UCSD-AML1 (cell line): Measurements from ENCODE around the gene MUC12.
"Not testable (repeated sequence)": the region's sequence is repeated elsewhere in the genome, so short reads cannot be mapped to it uniquely, and the experiment has no call there.

Experiments used
- DNase-seq: peaks from one replicate; lab custom pipeline; 2025; ENCODE audit not compliant: unreplicated experiment; lab: John Stamatoyannopoulos, UW

The MUC12 gene

DNA sequence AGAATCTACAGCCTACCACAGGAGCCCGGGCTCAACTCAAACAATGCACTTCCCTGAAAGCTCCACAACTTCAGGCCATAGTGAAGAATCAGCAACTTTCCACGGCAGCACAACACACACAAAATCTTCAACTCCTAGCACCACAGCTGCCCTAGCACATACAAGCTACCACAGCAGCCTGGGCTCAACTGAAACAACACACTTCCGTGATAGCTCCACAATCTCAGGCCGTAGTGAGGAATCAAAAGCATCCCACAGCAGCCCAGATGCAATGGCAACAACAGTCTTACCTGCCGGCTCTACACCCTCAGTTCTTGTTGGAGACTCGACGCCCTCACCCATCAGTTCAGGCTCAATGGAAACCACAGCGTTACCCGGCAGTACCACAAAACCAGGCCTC is 22.3 kb downstream of the MUC12 start:
- no peak for DNase-seq

DNA sequence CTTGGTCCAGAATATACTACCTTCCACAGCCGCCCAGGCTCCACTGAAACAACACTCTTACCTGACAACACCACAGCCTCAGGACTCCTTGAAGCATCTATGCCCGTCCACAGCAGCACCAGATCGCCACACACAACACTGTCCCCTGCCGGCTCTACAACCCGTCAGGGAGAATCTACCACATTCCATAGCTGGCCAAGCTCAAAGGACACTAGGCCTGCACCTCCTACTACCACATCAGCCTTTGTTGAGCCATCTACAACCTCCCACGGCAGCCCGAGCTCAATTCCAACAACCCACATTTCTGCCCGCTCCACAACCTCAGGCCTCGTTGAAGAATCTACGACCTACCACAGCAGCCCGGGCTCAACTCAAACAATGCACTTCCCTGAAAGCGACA is 22.9 kb downstream of the MUC12 start:
- DNase-seq: not testable (repeated sequence)

DNA sequence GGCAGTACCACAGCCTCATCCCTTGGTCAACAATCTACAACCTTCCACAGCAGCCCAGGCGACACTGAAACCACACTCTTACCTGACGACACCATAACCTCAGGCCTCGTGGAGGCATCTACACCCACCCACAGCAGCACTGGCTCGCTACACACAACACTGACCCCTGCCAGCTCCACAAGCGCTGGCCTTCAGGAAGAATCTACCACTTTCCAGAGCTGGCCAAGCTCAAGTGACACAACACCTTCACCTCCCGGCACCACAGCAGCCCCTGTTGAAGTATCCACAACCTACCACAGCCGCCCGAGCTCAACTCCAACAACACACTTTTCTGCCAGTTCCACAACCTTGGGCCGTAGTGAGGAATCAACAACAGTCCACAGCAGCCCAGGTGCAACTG is 25.3 kb downstream of the MUC12 start:
- not testable (repeated sequence) for DNase-seq

DNA sequence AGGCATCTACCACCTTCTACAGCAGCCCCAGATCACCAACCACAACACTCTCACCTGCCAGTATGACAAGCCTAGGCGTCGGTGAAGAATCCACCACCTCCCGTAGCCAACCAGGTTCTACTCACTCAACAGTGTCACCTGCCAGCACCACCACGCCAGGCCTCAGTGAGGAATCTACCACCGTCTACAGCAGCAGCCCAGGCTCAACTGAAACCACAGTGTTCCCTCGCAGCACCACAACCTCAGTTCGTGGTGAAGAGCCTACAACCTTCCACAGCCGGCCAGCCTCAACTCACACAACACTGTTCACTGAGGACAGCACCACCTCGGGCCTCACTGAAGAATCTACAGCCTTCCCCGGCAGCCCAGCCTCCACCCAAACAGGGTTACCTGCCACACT is 29.2 kb downstream of the MUC12 start:
- DNase-seq: not testable (repeated sequence)

DNA sequence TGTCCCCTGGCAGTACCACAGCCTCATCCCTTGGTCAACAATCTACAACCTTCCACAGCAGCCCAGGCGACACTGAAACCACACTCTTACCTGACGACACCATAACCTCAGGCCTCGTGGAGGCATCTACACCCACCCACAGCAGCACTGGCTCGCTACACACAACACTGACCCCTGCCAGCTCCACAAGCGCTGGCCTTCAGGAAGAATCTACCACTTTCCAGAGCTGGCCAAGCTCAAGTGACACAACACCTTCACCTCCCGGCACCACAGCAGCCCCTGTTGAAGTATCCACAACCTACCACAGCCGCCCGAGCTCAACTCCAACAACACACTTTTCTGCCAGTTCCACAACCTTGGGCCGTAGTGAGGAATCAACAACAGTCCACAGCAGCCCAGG is 30.0 kb downstream of the MUC12 start:
- not testable (repeated sequence) for DNase-seq

DNA sequence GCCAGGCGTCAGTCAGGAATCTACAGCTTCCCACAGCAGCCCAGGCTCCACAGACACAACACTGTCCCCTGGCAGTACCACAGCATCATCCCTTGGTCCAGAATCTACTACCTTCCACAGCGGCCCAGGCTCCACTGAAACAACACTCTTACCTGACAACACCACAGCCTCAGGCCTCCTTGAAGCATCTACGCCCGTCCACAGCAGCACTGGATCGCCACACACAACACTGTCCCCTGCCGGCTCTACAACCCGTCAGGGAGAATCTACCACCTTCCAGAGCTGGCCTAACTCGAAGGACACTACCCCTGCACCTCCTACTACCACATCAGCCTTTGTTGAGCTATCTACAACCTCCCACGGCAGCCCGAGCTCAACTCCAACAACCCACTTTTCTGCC is 30.7 kb downstream of the MUC12 start:
- not testable (repeated sequence) for DNase-seq

DNA sequence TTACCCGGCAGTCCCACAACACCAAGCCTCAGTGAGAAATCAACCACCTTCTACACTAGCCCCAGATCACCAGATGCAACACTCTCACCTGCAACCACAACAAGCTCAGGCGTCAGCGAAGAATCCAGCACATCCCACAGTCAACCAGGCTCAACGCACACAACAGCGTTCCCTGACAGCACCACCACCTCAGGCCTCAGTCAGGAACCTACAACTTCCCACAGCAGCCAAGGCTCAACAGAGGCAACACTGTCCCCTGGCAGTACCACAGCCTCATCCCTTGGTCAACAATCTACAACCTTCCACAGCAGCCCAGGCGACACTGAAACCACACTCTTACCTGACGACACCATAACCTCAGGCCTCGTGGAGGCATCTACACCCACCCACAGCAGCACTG is 33.0 kb downstream of the MUC12 start:
- DNase-seq: not testable (repeated sequence)

DNA sequence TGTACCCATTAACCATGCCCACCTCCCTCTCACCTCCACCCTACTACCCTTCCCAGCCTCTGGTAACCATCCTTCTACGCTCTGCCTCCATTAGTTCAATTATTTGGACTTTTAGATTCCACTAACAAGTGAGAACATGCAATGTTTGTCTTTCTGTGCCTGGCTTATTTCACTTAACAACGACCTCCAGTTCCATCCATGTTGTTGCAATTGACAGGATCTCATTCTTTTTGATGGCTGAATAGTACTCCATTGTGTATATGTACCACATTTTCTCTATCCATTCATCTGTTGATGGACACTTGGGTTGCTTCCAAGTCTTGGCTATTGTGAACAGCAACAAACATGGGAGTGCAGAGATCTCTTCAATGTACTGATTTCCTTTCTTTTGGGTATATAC is 38.0 kb downstream of the MUC12 start:
- DNase-seq: not testable (repeated sequence)

DNA sequence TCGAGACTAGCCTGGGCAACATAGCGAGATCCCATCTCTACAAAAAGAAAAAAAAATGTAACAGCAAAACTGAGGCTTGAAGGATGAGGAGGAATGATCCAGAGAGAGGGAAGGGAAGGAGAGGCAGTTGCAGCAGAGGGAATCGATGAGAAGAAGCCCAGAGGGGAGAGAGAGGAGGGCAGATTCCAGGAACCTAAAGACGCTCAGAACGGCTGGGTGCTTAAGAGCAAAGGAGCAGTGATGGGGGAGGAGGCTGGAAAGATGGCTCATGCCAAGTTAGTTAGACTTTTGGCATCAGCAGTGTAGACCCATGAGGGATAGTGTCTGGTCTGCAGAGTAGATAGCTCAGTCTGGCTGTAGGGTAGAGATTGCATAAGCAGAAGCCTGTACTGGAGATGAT is 40.3 kb downstream of the MUC12 start:
- DNase-seq: no peak

DNA sequence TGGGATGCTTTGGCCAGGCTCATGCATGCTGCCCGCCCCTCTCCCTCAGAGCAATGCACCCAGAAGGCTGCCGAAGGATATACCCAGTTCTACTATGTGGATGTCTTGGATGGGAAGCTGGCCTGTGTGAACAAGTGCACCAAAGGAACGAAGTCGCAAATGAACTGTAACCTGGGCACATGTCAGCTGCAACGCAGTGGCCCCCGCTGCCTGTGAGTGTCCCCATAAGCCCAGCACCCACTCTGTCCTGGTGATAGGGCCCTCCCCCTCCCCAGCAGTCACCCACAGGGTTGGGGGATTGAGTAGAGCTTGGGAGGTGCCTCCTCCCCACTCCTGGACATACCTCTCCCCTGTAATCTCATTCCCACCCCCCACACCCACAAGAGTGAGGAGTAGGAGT is 43.6 kb downstream of the MUC12 start:
- DNase-seq: no peak

DNA sequence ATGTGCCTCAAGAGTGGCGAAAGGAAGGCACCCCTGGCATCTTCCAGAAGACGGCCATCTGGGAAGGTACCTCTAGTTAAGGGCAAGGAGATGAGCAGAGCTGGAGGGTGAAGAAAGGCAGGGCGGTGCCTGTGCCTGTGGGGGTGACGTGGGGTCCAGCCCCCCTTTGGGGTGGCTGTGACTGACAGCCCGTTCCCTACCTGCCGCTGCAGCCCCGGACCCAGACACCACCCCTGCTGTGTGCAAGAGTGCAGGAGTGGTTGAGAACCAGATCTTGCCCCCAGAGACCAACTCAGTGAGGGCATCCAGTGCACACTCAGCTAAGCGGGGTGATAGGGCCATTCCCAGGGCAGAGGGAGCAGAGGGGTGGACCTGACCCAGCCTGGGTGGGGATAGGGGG is 46.3 kb downstream of the MUC12 start:
- DNase-seq: no peak

DNA sequence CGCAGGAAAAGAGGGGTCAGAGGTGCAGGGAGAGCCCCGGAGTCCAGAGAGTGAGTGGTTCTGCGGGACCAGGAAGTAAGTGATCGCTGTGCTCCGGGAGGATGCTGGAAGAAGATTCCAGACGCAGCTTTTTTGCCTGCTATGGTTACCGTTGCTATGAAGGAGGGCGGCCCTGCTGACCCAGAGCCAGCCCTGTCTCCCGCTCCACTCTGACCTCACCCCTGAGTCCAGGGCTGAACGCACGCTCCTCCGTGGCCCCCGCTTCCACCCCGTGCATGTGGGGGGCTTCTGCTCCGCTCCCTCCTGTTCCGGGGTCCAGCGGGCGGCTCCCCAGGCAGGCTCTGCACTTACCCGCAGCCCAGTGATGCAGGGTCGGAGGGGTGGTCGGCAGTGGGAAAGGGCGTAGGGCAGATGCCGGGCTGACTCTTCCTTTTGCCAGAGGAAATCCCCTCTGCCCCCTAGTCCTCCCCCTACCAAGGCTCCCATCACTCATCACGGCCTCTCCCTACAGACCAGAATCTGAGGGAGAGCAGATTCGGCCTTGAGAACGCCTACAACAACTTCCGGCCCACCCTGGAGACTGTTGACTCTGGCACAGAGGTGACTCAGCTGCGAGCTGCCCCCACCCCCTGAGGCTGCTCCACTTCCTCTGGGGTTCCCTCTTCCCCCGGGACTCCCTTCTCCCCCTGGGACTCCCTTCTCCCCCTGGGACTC is 47.9 kb downstream of the MUC12 start:
- DNase-seq: peak; percentile 29

DNA sequence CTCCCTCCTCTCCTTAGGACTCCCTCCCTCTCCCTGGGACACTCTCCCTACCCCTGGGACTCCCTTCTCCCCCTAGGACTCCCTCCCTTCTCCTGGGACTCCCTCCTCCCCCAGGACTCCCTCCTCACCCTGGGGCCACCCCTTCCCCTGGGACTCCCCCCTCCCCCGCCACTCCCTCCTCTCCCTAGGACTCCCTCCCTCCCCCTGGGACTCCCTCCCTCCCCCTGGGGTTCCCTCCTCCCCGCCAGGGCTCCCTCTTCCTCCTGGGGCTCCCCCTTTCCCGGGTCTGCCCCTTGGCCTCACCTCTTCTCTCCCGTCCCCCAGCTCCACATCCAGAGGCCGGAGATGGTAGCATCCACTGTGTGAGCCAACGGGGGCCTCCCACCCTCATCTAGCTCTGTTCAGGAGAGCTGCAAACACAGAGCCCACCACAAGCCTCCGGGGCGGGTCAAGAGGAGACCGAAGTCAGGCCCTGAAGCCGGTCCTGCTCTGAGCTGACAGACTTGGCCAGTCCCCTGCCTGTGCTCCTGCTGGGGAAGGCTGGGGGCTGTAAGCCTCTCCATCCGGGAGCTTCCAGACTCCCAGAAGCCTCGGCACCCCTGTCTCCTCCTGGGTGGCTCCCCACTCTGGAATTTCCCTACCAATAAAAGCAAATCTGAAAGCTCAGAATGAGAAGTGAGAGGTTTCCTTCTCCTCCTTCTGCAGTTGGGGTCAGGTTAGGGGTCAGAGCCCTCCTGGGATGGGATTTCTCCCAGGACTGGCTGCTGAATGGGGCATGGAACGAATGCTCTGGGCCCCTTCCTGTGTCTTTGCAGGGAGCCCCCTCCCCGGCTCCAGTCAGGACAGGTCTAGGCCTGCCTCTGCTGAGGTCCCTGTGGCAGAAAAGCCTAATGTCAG is 49.2 kb downstream of the MUC12 start:
- no peak for DNase-seq

DNA sequence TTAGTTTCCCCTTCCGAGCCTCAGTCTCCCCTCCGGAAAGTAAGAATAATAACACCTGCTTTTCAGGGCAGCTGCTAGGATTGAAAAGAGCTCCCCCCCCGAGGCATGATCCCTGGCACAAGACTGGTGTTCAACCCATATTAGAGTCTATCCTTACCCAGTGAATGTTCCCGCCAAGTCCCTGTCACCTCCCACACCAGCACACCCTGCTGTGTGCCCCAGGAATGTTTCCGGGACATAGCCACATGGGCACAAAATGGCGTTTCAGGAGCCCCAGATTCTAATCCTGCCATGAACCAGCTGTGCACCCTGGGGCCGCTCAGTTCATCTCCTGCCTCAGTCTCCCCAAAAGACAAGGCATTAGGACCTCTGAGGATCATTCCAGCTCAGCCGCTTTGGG is 51.1 kb downstream of the MUC12 start:
- DNase-seq: no peak

DNA sequence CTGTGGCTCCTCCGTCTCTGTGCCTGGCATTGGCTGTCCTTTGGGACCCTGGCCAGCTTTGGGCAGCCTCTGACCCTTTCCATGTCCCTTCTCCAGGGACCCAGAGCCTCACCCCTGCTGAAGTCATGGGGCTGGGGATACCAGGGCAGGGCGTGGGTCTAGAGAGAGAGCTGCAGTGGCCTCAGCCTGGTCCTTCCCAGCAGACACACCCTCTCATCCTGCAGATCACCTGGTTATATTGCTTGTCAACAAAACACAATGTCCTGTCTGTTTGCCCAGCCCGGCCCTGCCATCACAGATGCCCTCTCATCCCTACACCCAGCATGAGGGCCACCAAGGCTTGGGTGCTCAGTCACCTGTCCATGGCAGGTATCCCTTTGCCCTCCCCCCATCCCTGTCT is 52.3 kb downstream of the MUC12 start:
- no peak for DNase-seq

DNA sequence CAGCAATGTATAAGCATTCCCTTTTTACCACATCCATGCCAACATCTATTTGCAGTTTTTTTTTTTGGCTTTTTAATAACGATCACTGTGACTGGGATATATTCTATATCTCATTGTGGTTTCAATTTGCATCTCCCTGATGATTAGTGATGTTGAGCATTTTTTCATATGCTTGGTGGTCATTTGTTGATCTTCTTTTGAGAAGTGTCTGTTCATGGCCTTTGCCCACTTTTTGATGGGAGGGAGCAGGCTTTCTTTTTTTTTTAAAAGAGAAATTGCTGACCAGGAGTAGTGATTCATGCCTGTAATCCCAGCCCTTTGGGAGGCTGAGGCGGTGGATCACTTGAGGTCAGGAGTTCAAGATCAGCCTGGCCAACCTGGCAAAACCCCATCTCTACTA is 54.5 kb downstream of the MUC12 start:
- DNase-seq: no peak

DNA sequence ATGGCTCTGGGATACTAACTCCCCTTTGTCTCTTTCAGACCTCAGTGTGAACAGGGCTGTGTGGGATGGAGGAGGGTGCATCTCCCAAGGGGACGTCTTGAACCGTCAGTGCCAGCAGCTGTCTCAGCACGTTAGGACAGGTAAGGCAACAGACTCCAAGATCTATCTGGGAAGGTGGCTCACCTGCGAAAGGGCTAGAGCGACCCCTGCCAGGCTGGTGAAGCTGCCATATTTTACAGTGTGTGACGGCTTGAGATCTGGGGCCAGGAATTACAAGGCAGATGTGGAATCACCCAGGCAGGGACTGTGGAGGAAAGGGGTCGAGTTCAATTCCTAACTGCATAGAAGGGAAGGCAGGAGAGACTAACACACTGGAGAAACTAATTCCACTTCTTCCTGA is 61.7 kb downstream of the MUC12 start:
- no peak for DNase-seq

DNA sequence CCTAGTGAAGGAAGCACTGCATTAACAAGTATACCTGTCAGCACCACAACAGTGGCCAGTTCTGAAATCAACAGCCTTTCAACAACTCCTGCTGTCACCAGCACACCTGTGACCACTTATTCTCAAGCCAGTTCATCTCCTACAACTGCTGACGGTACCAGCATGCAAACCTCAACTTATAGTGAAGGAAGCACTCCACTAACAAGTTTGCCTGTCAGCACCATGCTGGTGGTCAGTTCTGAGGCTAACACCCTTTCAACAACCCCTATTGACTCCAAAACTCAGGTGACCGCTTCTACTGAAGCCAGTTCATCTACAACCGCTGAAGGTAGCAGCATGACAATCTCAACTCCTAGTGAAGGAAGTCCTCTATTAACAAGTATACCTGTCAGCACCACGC is 66.6 kb downstream of the MUC12 start:
- no peak for DNase-seq

DNA sequence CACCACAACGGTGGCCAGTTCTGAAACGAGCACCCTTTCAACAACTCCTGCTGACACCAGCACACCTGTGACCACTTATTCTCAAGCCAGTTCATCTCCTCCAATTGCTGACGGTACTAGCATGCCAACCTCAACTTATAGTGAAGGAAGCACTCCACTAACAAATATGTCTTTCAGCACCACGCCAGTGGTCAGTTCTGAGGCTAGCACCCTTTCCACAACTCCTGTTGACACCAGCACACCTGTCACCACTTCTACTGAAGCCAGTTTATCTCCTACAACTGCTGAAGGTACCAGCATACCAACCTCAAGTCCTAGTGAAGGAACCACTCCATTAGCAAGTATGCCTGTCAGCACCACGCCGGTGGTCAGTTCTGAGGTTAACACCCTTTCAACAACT is 71.9 kb downstream of the MUC12 start:
- not testable (repeated sequence) for DNase-seq

DNA sequence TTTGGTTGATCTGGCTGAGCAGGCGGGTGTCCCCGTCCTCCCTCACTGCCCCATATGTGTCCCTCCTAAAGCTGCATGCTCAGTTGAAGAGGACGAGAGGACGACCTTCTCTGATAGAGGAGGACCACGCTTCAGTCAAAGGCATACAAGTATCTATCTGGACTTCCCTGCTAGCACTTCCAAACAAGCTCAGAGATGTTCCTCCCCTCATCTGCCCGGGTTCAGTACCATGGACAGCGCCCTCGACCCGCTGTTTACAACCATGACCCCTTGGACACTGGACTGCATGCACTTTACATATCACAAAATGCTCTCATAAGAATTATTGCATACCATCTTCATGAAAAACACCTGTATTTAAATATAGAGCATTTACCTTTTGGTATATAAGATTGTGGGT is 89.0 kb downstream of the MUC12 start:
- peak; percentile 32 for DNase-seq

DNA sequence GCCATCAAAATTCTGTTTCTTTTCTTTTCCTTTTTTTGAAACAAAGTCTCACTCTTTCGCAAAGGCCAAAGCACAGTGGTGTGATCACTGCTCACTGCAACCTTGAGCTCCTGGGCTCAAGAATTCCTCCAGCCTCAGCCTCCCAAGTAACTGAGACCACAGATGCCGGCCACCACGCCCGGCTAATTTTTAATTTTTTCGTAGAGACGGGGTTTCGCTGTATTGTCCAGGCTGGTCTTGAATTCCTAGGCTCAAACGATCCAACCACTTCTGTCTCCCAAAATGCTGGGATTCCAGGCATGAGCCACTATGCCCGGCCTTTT is 90.2 kb downstream of the MUC12 start:
- no peak for DNase-seq

DNA sequence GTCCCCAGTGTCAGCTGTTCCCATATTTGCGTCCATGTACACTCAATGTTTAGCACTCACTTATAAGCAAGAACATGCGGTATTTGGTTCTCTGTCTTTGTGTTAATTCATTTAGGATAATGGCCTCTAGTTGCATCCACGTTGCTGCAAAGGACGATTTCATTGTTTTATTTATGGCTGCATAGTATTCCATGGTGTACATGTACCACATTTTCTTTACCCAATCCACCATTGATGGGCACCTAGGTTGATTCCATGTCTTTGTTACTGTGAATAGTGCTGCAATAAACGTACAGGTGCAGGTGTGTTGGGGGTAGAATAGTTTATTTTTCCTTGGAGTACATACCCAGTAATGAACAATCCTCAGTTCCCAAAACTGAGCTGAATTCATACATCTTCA is 91.6 kb downstream of the MUC12 start:
- no peak for DNase-seq

DNA sequence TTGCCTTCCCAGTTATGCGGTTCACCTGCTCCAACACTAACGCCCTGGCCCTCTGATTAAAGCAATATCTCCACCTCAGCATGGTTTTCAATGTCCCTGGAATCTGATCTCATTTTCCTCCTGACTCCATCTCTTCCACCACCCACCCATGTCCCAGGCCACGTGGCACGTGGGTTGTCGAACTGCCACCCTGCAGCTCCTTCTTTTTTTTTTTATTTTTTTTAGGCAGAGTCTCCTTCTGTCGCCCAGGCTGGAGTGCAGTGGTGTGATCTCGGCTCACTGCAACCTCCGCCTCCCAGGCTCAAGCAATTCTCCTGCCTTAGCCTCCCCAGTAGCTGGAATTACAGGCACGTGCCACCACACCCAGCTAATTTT is 94.8 kb downstream of the MUC12 start:
- DNase-seq: not testable (repeated sequence)
